ENCODE data around the gene POLE3. TPM values are rescaled to one million over a fixed set of nuclear protein-coding genes. Genes with fewer than 3 reads are reported as not detected.
"Not testable (repeated sequence)": the region's sequence is repeated elsewhere in the genome, so short reads cannot be mapped to it uniquely, and the experiment has no call there.

Gene POLE3
- total RNA-seq, 1 donor from 2014 or later = 16.9 TPM

- DNase-seq (ENCODE audit: low spot score); intact Hi-C loops (cut with DNase I): not testable (repeated sequence)
These were observed 3.5 kb downstream of the POLE3 start for GRCh38 chr9:113406873-113407511.

- intact Hi-C loops (cut with DNase I); DNase-seq (ENCODE audit: low spot score): not testable (repeated sequence)
These were observed 4.1 kb downstream of the POLE3 start for GRCh38 chr9:113406353-113406752.

- DNase-seq (ENCODE audit: low spot score) = no peak
- intact Hi-C loops (cut with DNase I) = loop anchor here (2.0 to 5.0 kb wide), 2 partner anchors 93 to 254 kb away; no protein-coding TSS in a partner anchor
These were observed 6.8 kb downstream of the POLE3 start for GRCh38 chr9:113403646-113404045.

- peak; percentile 100 for DNase-seq (ENCODE audit: low spot score)
- intact Hi-C loops (cut with DNase I) = loop anchor here (2.0 to 5.0 kb wide), 2 partner anchors 60 to 256 kb away; partner anchors contain the start of gene WDR31
These were observed 9.3 kb downstream of the POLE3 start, which contains the start of gene ALAD for GRCh38 chr9:113401027-113401792. Gene ALAD (minus strand): TSS chr9:113401284. CDS start chr9:113393559, 7,725 bp downstream.

- intact Hi-C loops (cut with DNase I) = loop anchor here (2.0 to 5.0 kb wide), 2 partner anchors 59 to 258 kb away; partner anchors contain the start of gene WDR31
- DNase-seq (ENCODE audit: low spot score) = no peak
These were observed 10.8 kb downstream of the POLE3 start for GRCh38 chr9:113399646-113400200.

GRCh38 chr9:113398796-113399195 is 11.7 kb downstream of the POLE3 start:
- intact Hi-C loops (cut with DNase I) = no loop called here

GRCh38 chr9:113397203-113397631 is 13.3 kb downstream of the POLE3 start:
- no peak for DNase-seq (ENCODE audit: low spot score)
- intact Hi-C loops (cut with DNase I) = no loop called here

More at GRCh38 chr9:113398796-113399195, 11.7 kb downstream of the POLE3 start:
- DNase-seq (ENCODE audit: low spot score) = no peak

- no peak for DNase-seq (ENCODE audit: low spot score)
- intact Hi-C loops (cut with DNase I) = no loop called here
These were observed 15.2 kb downstream of the POLE3 start for GRCh38 chr9:113395000-113395861.

- no peak for DNase-seq (ENCODE audit: low spot score)
- intact Hi-C loops (cut with DNase I) = no loop called here
These were observed 17.2 kb downstream of the POLE3 start for GRCh38 chr9:113393281-113393680.

- DNase-seq (ENCODE audit: low spot score) = no peak
- intact Hi-C loops (cut with DNase I) = no loop called here
These were observed 18.6 kb downstream of the POLE3 start for GRCh38 chr9:113391917-113392316.

- intact Hi-C loops (cut with DNase I) = no loop called here
These were observed 20.1 kb downstream of the POLE3 start for GRCh38 chr9:113390192-113390960.

GRCh38 chr9:113389451-113389850 is 21.0 kb downstream of the POLE3 start:
- intact Hi-C loops (cut with DNase I) = no loop called here
- DNase-seq (ENCODE audit: low spot score) = no peak

More at GRCh38 chr9:113390192-113390960, 20.1 kb downstream of the POLE3 start:
- DNase-seq (ENCODE audit: low spot score) = no peak

GRCh38 chr9:113388833-113389232 is 21.6 kb downstream of the POLE3 start:
- intact Hi-C loops (cut with DNase I) = no loop called here
- DNase-seq (ENCODE audit: low spot score) = no peak

- intact Hi-C loops (cut with DNase I) = no loop called here
- DNase-seq (ENCODE audit: low spot score) = no peak
These were observed 22.8 kb downstream of the POLE3 start for GRCh38 chr9:113387560-113388230.

- DNase-seq (ENCODE audit: low spot score) = no peak
- intact Hi-C loops (cut with DNase I) = no loop called here
These were observed 23.7 kb downstream of the POLE3 start for GRCh38 chr9:113386571-113387393.

- intact Hi-C loops (cut with DNase I) = no loop called here
- no peak for DNase-seq (ENCODE audit: low spot score)
These were observed 28.5 kb downstream of the POLE3 start for GRCh38 chr9:113381909-113382411.

- DNase-seq (ENCODE audit: low spot score); intact Hi-C loops (cut with DNase I): not testable (repeated sequence)
These were observed 29.0 kb downstream of the POLE3 start for GRCh38 chr9:113381441-113381840.
